ENCODE results near the gene POLR2H. TPM values are rescaled to one million over a fixed set of nuclear protein-coding genes. Genes with fewer than 3 reads are reported as not detected.

The POLR2H gene
- total RNA-seq, 2 donors from 2014 or later, result 98.2 to 130 TPM

GRCh38 chr3:184332370-184333090 lies 29.0 kb upstream of the POLR2H start:
- DNase-seq, result no peak

GRCh38 chr3:184333190-184333589 lies 28.3 kb upstream of the POLR2H start:
- Histone ChIP-seq H3K9ac (ENCODE audit: low read depth in 2 of 2, low read length in 2 of 2) (no peak overlapping the region), H3K9me3 (no peaks in the 10 kb centered on the region), H3K4me1 (no peaks in the 10 kb centered on the region), H3K27me3 (no peaks in the 10 kb centered on the region), H3K27ac (no peak overlapping the region), H3K4me3 (no peak overlapping the region), H3K36me3 (peaks cover 36% of the 10 kb centered on the region)
- DNase-seq, result no peak
- no peak for TF ChIP-seq CTCF (IDR thresholded peaks at IDR 0.05)
- intact Hi-C loops (cut with DNase I), result no loop called here

More at GRCh38 chr3:184332370-184333090, 29.0 kb upstream of the POLR2H start:
- no peak overlapping the region for H3K9ac ChIP-seq (ENCODE audit: low read depth in 2 of 2, low read length in 2 of 2)
- H3K36me3 ChIP-seq, result peaks cover 40% of the 10 kb centered on the region
- no peak for TF ChIP-seq CTCF (IDR thresholded peaks at IDR 0.05)
- H3K4me1 ChIP-seq, result no peaks in the 10 kb centered on the region
- no peak overlapping the region for H3K27ac ChIP-seq
- no peak overlapping the region for H3K4me3 ChIP-seq
- H3K27me3 ChIP-seq, result no peaks in the 10 kb centered on the region
- intact Hi-C loops (cut with DNase I), result no loop called here
- no peaks in the 10 kb centered on the region for H3K9me3 ChIP-seq

GRCh38 chr3:184333700-184334099 lies 27.8 kb upstream of the POLR2H start:
- intact Hi-C loops (cut with DNase I), result no loop called here
- Histone ChIP-seq H3K9ac (ENCODE audit: low read depth in 2 of 2, low read length in 2 of 2) (no peak overlapping the region), H3K27ac (no peak overlapping the region)

GRCh38 chr3:184334470-184335158 lies 26.9 kb upstream of the POLR2H start:
- no peak overlapping the region for H3K4me3 ChIP-seq
- no peak overlapping the region for H3K9ac ChIP-seq (ENCODE audit: low read depth in 2 of 2, low read length in 2 of 2)
- no peaks in the 10 kb centered on the region for H3K27me3 ChIP-seq
- no peak for DNase-seq
- peak overlapping the region; percentile 78 for H3K27ac ChIP-seq
- no peaks in the 10 kb centered on the region for H3K4me1 ChIP-seq
- H3K36me3 ChIP-seq, result peaks cover 30% of the 10 kb centered on the region
- no peaks in the 10 kb centered on the region for H3K9me3 ChIP-seq
- TF ChIP-seq CTCF (IDR thresholded peaks at IDR 0.05), result no peak
- intact Hi-C loops (cut with DNase I), result no loop called here

More at GRCh38 chr3:184333700-184334099, 27.8 kb upstream of the POLR2H start:
- H3K27me3 ChIP-seq, result no peaks in the 10 kb centered on the region
- H3K36me3 ChIP-seq, result peaks cover 36% of the 10 kb centered on the region
- DNase-seq, result no peak
- no peaks in the 10 kb centered on the region for H3K4me1 ChIP-seq
- no peak for TF ChIP-seq CTCF (IDR thresholded peaks at IDR 0.05)
- no peaks in the 10 kb centered on the region for H3K9me3 ChIP-seq
- no peak overlapping the region for H3K4me3 ChIP-seq

GRCh38 chr3:184335291-184335660 lies 26.2 kb upstream of the POLR2H start:
- Histone ChIP-seq H3K4me1 (no peaks in the 10 kb centered on the region), H3K9ac (ENCODE audit: low read depth in 2 of 2, low read length in 2 of 2) (peak overlapping the region; percentile 37 to 81), H3K9me3 (no peaks in the 10 kb centered on the region), H3K4me3 (no peak overlapping the region), H3K36me3 (peaks cover 28% of the 10 kb centered on the region), H3K27ac (peak overlapping the region; percentile 78), H3K27me3 (no peaks in the 10 kb centered on the region)
- no peak for DNase-seq
- TF ChIP-seq CTCF (IDR thresholded peaks at IDR 0.05), result no peak
- intact Hi-C loops (cut with DNase I), result no loop called here
